ENCODE data around the gene ORC3.

The ORC3 gene

GRCh38 chr6:87628881-87629280, 38.9 kb downstream of the ORC3 start:
- Mint-ChIP-seq H3K27ac (no peak overlapping the region), H3K36me3 (ENCODE audit: low read depth) (peaks cover 24% of the 10 kb centered on the region), H3K9me3 (no peaks in the 10 kb centered on the region), H3K27me3 (ENCODE audit: low read depth) (no peaks in the 10 kb centered on the region), H3K4me1 (ENCODE audit: low read depth) (no peaks in the 10 kb centered on the region), H3K4me3 (no peak overlapping the region)

- no peaks in the 10 kb centered on the region for H3K9me3 Mint-ChIP-seq
Measured at GRCh38 chr6:87630746-87631145, 40.8 kb downstream of the ORC3 start.

GRCh38 chr6:87633851-87634250, 43.9 kb downstream of the ORC3 start:
- H3K27ac Mint-ChIP-seq: no peak overlapping the region
- H3K9me3 Mint-ChIP-seq: no peaks in the 10 kb centered on the region
- H3K4me3 Mint-ChIP-seq: no peak overlapping the region
- H3K27me3 Mint-ChIP-seq (ENCODE audit: low read depth): no peaks in the 10 kb centered on the region
- H3K4me1 Mint-ChIP-seq (ENCODE audit: low read depth): peaks cover 2% of the 10 kb centered on the region
- peaks cover 24% of the 10 kb centered on the region for H3K36me3 Mint-ChIP-seq (ENCODE audit: low read depth)

More at GRCh38 chr6:87630746-87631145, 40.8 kb downstream of the ORC3 start:
- no peak overlapping the region for H3K4me3 Mint-ChIP-seq
- no peaks in the 10 kb centered on the region for H3K27me3 Mint-ChIP-seq (ENCODE audit: low read depth)
- no peaks in the 10 kb centered on the region for H3K4me1 Mint-ChIP-seq (ENCODE audit: low read depth)
- H3K27ac Mint-ChIP-seq: no peak overlapping the region
- H3K36me3 Mint-ChIP-seq (ENCODE audit: low read depth): peaks cover 12% of the 10 kb centered on the region

- Mint-ChIP-seq H3K4me1 (ENCODE audit: low read depth) (peaks cover 4% of the 10 kb centered on the region), H3K27me3 (ENCODE audit: low read depth) (no peaks in the 10 kb centered on the region), H3K27ac (no peak overlapping the region), H3K36me3 (ENCODE audit: low read depth) (peaks cover 25% of the 10 kb centered on the region), H3K9me3 (no peaks in the 10 kb centered on the region), H3K4me3 (no peak overlapping the region)
Measured at GRCh38 chr6:87636315-87636714, 46.4 kb downstream of the ORC3 start.

GRCh38 chr6:87637106-87637505, 47.2 kb downstream of the ORC3 start:
- H3K4me1 Mint-ChIP-seq (ENCODE audit: low read depth): peaks cover 4% of the 10 kb centered on the region
- H3K36me3 Mint-ChIP-seq (ENCODE audit: low read depth): peaks cover 25% of the 10 kb centered on the region
- no peak overlapping the region for H3K4me3 Mint-ChIP-seq

GRCh38 chr6:87639373-87639772, 49.4 kb downstream of the ORC3 start:
- Mint-ChIP-seq H3K36me3 (ENCODE audit: low read depth) (peaks cover 19% of the 10 kb centered on the region), H3K9me3 (no peaks in the 10 kb centered on the region), H3K4me1 (ENCODE audit: low read depth) (peaks cover 4% of the 10 kb centered on the region), H3K4me3 (no peak overlapping the region), H3K27ac (no peak overlapping the region), H3K27me3 (ENCODE audit: low read depth) (no peaks in the 10 kb centered on the region)

More at GRCh38 chr6:87637106-87637505, 47.2 kb downstream of the ORC3 start:
- no peaks in the 10 kb centered on the region for H3K27me3 Mint-ChIP-seq (ENCODE audit: low read depth)
- H3K27ac Mint-ChIP-seq: no peak overlapping the region
- H3K9me3 Mint-ChIP-seq: no peaks in the 10 kb centered on the region

- H3K27me3 Mint-ChIP-seq (ENCODE audit: low read depth): no peaks in the 10 kb centered on the region
- H3K27ac Mint-ChIP-seq: no peak overlapping the region
- H3K36me3 Mint-ChIP-seq (ENCODE audit: low read depth): peaks cover 19% of the 10 kb centered on the region
- H3K4me1 Mint-ChIP-seq (ENCODE audit: low read depth): peaks cover 11% of the 10 kb centered on the region
- no peak overlapping the region for H3K4me3 Mint-ChIP-seq
- H3K9me3 Mint-ChIP-seq: no peaks in the 10 kb centered on the region
Measured at GRCh38 chr6:87641065-87641692, 51.2 kb downstream of the ORC3 start.

- Mint-ChIP-seq H3K27ac (peak overlapping the region; percentile 80), H3K36me3 (ENCODE audit: low read depth) (peaks cover 10% of the 10 kb centered on the region), H3K9me3 (no peaks in the 10 kb centered on the region), H3K27me3 (ENCODE audit: low read depth) (no peaks in the 10 kb centered on the region), H3K4me3 (peak overlapping the region; percentile 76), H3K4me1 (ENCODE audit: low read depth) (peaks cover 10% of the 10 kb centered on the region)
Measured at GRCh38 chr6:87645080-87645479, 55.1 kb downstream of the ORC3 start.

- Mint-ChIP-seq H3K36me3 (ENCODE audit: low read depth) (peaks cover 33% of the 10 kb centered on the region), H3K4me3 (peak overlapping the region; percentile 12)
Measured at GRCh38 chr6:87653074-87653962, 63.4 kb downstream of the ORC3 start.

GRCh38 chr6:87654122-87654521, 64.2 kb downstream of the ORC3 start:
- H3K27me3 Mint-ChIP-seq (ENCODE audit: low read depth): no peaks in the 10 kb centered on the region
- H3K4me1 Mint-ChIP-seq (ENCODE audit: low read depth): peaks cover 32% of the 10 kb centered on the region
- peaks cover 38% of the 10 kb centered on the region for H3K36me3 Mint-ChIP-seq (ENCODE audit: low read depth)
- H3K27ac Mint-ChIP-seq: no peak overlapping the region
- H3K4me3 Mint-ChIP-seq: no peak overlapping the region
- H3K9me3 Mint-ChIP-seq: no peaks in the 10 kb centered on the region

More at GRCh38 chr6:87653074-87653962, 63.4 kb downstream of the ORC3 start:
- peaks cover 32% of the 10 kb centered on the region for H3K4me1 Mint-ChIP-seq (ENCODE audit: low read depth)
- H3K27me3 Mint-ChIP-seq (ENCODE audit: low read depth): no peaks in the 10 kb centered on the region
- peak overlapping the region; percentile 74 for H3K27ac Mint-ChIP-seq
- no peaks in the 10 kb centered on the region for H3K9me3 Mint-ChIP-seq

GRCh38 chr6:87654875-87655454, 65.0 kb downstream of the ORC3 start:
- Mint-ChIP-seq H3K27ac (no peak overlapping the region), H3K36me3 (ENCODE audit: low read depth) (peaks cover 42% of the 10 kb centered on the region), H3K9me3 (no peaks in the 10 kb centered on the region), H3K27me3 (ENCODE audit: low read depth) (no peaks in the 10 kb centered on the region), H3K4me3 (no peak overlapping the region), H3K4me1 (ENCODE audit: low read depth) (peaks cover 32% of the 10 kb centered on the region)

- Mint-ChIP-seq H3K27me3 (ENCODE audit: low read depth) (no peaks in the 10 kb centered on the region), H3K27ac (no peak overlapping the region), H3K4me1 (ENCODE audit: low read depth) (peaks cover 32% of the 10 kb centered on the region), H3K4me3 (no peak overlapping the region), H3K36me3 (ENCODE audit: low read depth) (peaks cover 46% of the 10 kb centered on the region), H3K9me3 (no peaks in the 10 kb centered on the region)
Measured at GRCh38 chr6:87655824-87656223, 65.9 kb downstream of the ORC3 start.

GRCh38 chr6:87656857-87657256, 66.9 kb downstream of the ORC3 start:
- peaks cover 48% of the 10 kb centered on the region for H3K36me3 Mint-ChIP-seq (ENCODE audit: low read depth)
- peak overlapping the region; percentile 80 for H3K27ac Mint-ChIP-seq
- H3K4me1 Mint-ChIP-seq (ENCODE audit: low read depth): peaks cover 30% of the 10 kb centered on the region
- peak overlapping the region; percentile 42 for H3K4me3 Mint-ChIP-seq
- no peaks in the 10 kb centered on the region for H3K27me3 Mint-ChIP-seq (ENCODE audit: low read depth)
- H3K9me3 Mint-ChIP-seq: no peaks in the 10 kb centered on the region

- Mint-ChIP-seq H3K27ac (no peak overlapping the region), H3K9me3 (no peaks in the 10 kb centered on the region), H3K27me3 (ENCODE audit: low read depth) (no peaks in the 10 kb centered on the region), H3K4me1 (ENCODE audit: low read depth) (peaks cover 19% of the 10 kb centered on the region), H3K4me3 (no peak overlapping the region), H3K36me3 (ENCODE audit: low read depth) (peaks cover 42% of the 10 kb centered on the region)
Measured at GRCh38 chr6:87658516-87658915, 68.6 kb downstream of the ORC3 start.

Data from T-helper 1 cell treated with Interleukin-12 subunit alpha and Interleukin-12 subunit beta and Interleukin-4 antibody, amounts not matched to agents 30 μg/mL and 1 μg/mL, for 36 hours (primary cell).